H1 (cell line): ENCODE measurements around the gene TMED10. TPM values are rescaled to one million over a fixed set of nuclear protein-coding genes. Genes with fewer than 3 reads are reported as not detected.

Experiments used
- CTCF ChIA-PET: fragments of 300-600 bp; sonication (Branson Sonifier 250); formaldehyde crosslinking; loops from one replicate; lab custom pipeline; 2021; ENCODE audit not compliant: partially characterized antibody; lab: Charles Lee
- POLR2A ChIA-PET: fragments of 300-600 bp; sonication (Branson Sonifier 250); formaldehyde crosslinking; loops from one replicate; lab custom pipeline; 2021; ENCODE audit warnings: inconsistent platforms; ENCODE audit not compliant: partially characterized antibody; lab: Charles Lee
- DNase-seq, 2 experiments: peaks; one replicate each; pipeline versions ENCODE4 v3.0.0 to v3.0.0-alpha.2; 2010 to 2022; ENCODE audit warnings: low spot score in 2 of 2, low read depth in 1 of 2, mixed read lengths in 1 of 2
- FAIRE-seq: peaks from 2 replicates; lab custom pipeline; 2011; peaks lifted over from hg19 to GRCh38; lab: Jason Lieb, UNC
- H2AFZ ChIP-seq: 2 replicates; pipeline ENCODE4 v1.8.1; 2012; ENCODE audit warnings: low read length, inconsistent platforms
- H2AK5ac ChIP-seq: 2 replicates; pipeline ENCODE4 v1.6.1; 2013; ENCODE audit warnings: low read depth, low read length
- H2BK120ac ChIP-seq: replicated peaks from 2 replicates; pipeline ENCODE3; 2013; ENCODE audit warnings: low read depth, low read length, inconsistent platforms
- H2BK12ac ChIP-seq: 2 replicates; pipeline ENCODE4 v1.6.1; 2013; ENCODE audit warnings: low read depth, low read length
- H2BK15ac ChIP-seq: 2 replicates; pipeline ENCODE4 v1.6.1; 2013; ENCODE audit warnings: low read length
- H2BK20ac ChIP-seq: 2 replicates; pipeline ENCODE4 v1.6.1; 2013; ENCODE audit warnings: low read length
- H2BK5ac ChIP-seq: 2 replicates; pipeline ENCODE4 v1.6.1; 2013; ENCODE audit warnings: low read depth, low read length
- H3K14ac ChIP-seq: 2 replicates; pipeline ENCODE4 v1.6.1; 2013; ENCODE audit warnings: inconsistent platforms; ENCODE audit not compliant: insufficient read length
- H3K18ac ChIP-seq: 2 replicates; pipeline ENCODE4 v1.6.1; 2013; ENCODE audit warnings: low read length; ENCODE audit errors: extremely low read depth
- H3K23ac ChIP-seq: 2 replicates; pipeline ENCODE4 v1.6.1; 2013; ENCODE audit warnings: inconsistent platforms; ENCODE audit not compliant: insufficient read length
- H3K23me2 ChIP-seq: 2 replicates; pipeline ENCODE4 v1.6.1; 2013; ENCODE audit warnings: low read depth, low read length
- H3K27ac ChIP-seq: 2 replicates; pipeline ENCODE4 v1.6.1; 2011; ENCODE audit warnings: low read depth, low read length, inconsistent platforms
- H3K27me3 ChIP-seq, 4 experiments: replicated peaks in 1 of 4; 1 replicate in 1 of 4; 2 replicates in 3 of 4; pipeline versions ENCODE4 v1.6.1 to v1.8.1; 2011 to 2013; ENCODE audit warnings: low read length in 3 of 4, mild to moderate bottlenecking in 3 of 4, inconsistent platforms in 2 of 4, mixed read lengths in 2 of 4, moderate library complexity in 1 of 4; ENCODE audit not compliant: control insufficient read depth in 3 of 4, insufficient read depth in 3 of 4; ENCODE audit errors: extremely low read depth in 1 of 4
- H3K36me3 ChIP-seq, 4 experiments: 2 replicates each; pipeline versions ENCODE4 v1.6.1 to v1.8.1; 2011 to 2013; ENCODE audit warnings: mild to moderate bottlenecking in 4 of 4, low read length in 3 of 4, moderate library complexity in 2 of 4, control low read depth in 1 of 4, inconsistent platforms in 1 of 4; ENCODE audit not compliant: insufficient read depth in 4 of 4, control insufficient read depth in 2 of 4
- H3K4ac ChIP-seq: replicated peaks from 2 replicates; pipeline ENCODE3; 2013; ENCODE audit warnings: low read length, low read depth, mixed read lengths, inconsistent platforms; ENCODE audit not compliant: insufficient read length
- H3K4me1 ChIP-seq, 4 experiments: replicated peaks in 1 of 4; 1 replicate in 1 of 4; 2 replicates in 3 of 4; pipeline versions ENCODE4 v1.6.1 to v1.8.1; 2011 to 2013; ENCODE audit warnings: low read length in 3 of 4, inconsistent platforms in 2 of 4, mixed read lengths in 1 of 4; ENCODE audit not compliant: insufficient read depth in 4 of 4, control insufficient read depth in 3 of 4
- H3K4me2 ChIP-seq, 2 experiments: 2 replicates each; pipeline versions ENCODE4 v1.6.1 to v1.8.1; 2011 to 2013; ENCODE audit warnings: low read depth in 2 of 2, low read length in 2 of 2, control low read depth in 1 of 2, inconsistent platforms in 1 of 2, mild to moderate bottlenecking in 1 of 2; ENCODE audit not compliant: insufficient read depth in 1 of 2
- H3K4me3 ChIP-seq, 4 experiments: fragments of 200-600, 300-600 bp in 1 of 4; sonication (generic), shearing (Covaris generic), sonication (Bioruptor Twin) in 1 of 4; 2 replicates each; pipeline versions ENCODE4 v1.5.1 to v1.8.1; 2011 to 2016; ENCODE audit warnings: low read length in 4 of 4, low read depth in 3 of 4, control low read depth in 2 of 4, inconsistent platforms in 2 of 4, mild to moderate bottlenecking in 2 of 4, mixed read lengths in 1 of 4, moderate library complexity in 1 of 4; ENCODE audit not compliant: insufficient read depth in 2 of 4; ENCODE audit errors: extremely low read depth in 1 of 4
- H3K56ac ChIP-seq: replicated peaks from 2 replicates; pipeline ENCODE3; 2013; ENCODE audit warnings: low read depth, mild to moderate bottlenecking, mixed read lengths, low read length, inconsistent platforms; ENCODE audit not compliant: insufficient read length
- H3K79me1 ChIP-seq: 2 replicates; pipeline ENCODE4 v1.6.1; 2013; ENCODE audit warnings: low read depth, low read length, control low read depth
- H3K79me2 ChIP-seq, 2 experiments: 2 replicates each; pipeline versions ENCODE4 v1.6.1 to v1.8.1; 2012 to 2013; ENCODE audit warnings: low read length in 2 of 2, mild to moderate bottlenecking in 2 of 2, inconsistent platforms in 1 of 2; ENCODE audit not compliant: insufficient read depth in 2 of 2, control insufficient read depth in 1 of 2
- H3K9ac ChIP-seq, 4 experiments: replicated peaks in 1 of 4; 1 replicate in 1 of 4; 2 replicates in 3 of 4; pipeline versions ENCODE4 v1.6.1 to v1.8.1; 2011 to 2013; ENCODE audit warnings: low read depth in 3 of 4, low read length in 3 of 4, control low read depth in 2 of 4, mild to moderate bottlenecking in 2 of 4, moderate library complexity in 2 of 4, inconsistent platforms in 1 of 4; ENCODE audit errors: extremely low read depth in 1 of 4
- H3K9me3 ChIP-seq, 2 experiments: 2 replicates each; pipeline versions ENCODE4 v1.6.1 to v1.8.1; 2012 to 2013; ENCODE audit warnings: mild to moderate bottlenecking in 2 of 2, moderate library complexity in 2 of 2, control low read depth in 1 of 2, inconsistent platforms in 1 of 2, low read depth in 1 of 2, low read length in 1 of 2, mixed read lengths in 1 of 2; ENCODE audit not compliant: insufficient read depth in 2 of 2
- H4K20me1 ChIP-seq, 2 experiments: replicated peaks in 1 of 2; 2 replicates each; pipeline versions ENCODE3 to v1.8.1; 2011 to 2013; ENCODE audit warnings: inconsistent platforms in 2 of 2, low read length in 2 of 2, mild to moderate bottlenecking in 1 of 2; ENCODE audit not compliant: insufficient read depth in 2 of 2, control insufficient read depth in 1 of 2
- H4K5ac ChIP-seq: 2 replicates; pipeline ENCODE4 v1.6.1; 2013; ENCODE audit warnings: low read length, low read depth, mixed read lengths, inconsistent platforms; ENCODE audit not compliant: insufficient read length
- H4K8ac ChIP-seq: 2 replicates; pipeline ENCODE4 v1.8.0; 2013; ENCODE audit warnings: mild to moderate bottlenecking, moderate library complexity, low read length, inconsistent platforms; ENCODE audit not compliant: insufficient read depth; ENCODE audit errors: extremely low read depth
- H4K91ac ChIP-seq: replicated peaks from 2 replicates; pipeline ENCODE3; 2013; ENCODE audit warnings: low read length, mixed read lengths, inconsistent platforms; ENCODE audit not compliant: insufficient read length
- ASH2L ChIP-seq: fragments of 200-600, 300-600 bp; sonication (generic); IDR thresholded peaks from one replicate; pipeline ENCODE4 v1.7.1; 2017; ENCODE audit warnings: low read length
- ATF2 ChIP-seq: IDR thresholded peaks from 2 replicates; pipeline ENCODE4 v1.6.1; 2012; ENCODE audit warnings: low read length, inconsistent platforms
- BACH1 ChIP-seq: IDR thresholded peaks from 2 replicates; pipeline ENCODE4 v1.6.1; 2012; ENCODE audit warnings: low read length, improper control_type of control experiment
- CEBPB ChIP-seq: IDR thresholded peaks from 2 replicates; pipeline ENCODE4 v1.6.1; 2012; ENCODE audit warnings: low read depth, low read length
- CREB1 ChIP-seq: IDR thresholded peaks from 2 replicates; pipeline ENCODE4 v1.6.1; 2012; ENCODE audit warnings: inconsistent platforms
- FOSL1 ChIP-seq: IDR thresholded peaks from 2 replicates; pipeline ENCODE4 v1.6.1; 2011; ENCODE audit warnings: mild to moderate bottlenecking, low read depth, low read length, moderate library complexity; ENCODE audit not compliant: insufficient read depth
- JUND ChIP-seq: IDR thresholded peaks from 2 replicates; pipeline ENCODE4 v1.6.1; 2011; ENCODE audit warnings: mild to moderate bottlenecking, improper control_type of control experiment, low read length
- RNF2 ChIP-seq: fragments of 200-900, 300-1000 bp; sonication (generic); IDR thresholded peaks from 2 replicates; pipeline ENCODE4 v1.7.1; 2016; ENCODE audit warnings: borderline replicate concordance, low read depth, mild to moderate bottlenecking, antibody characterized with exemption, low read length; ENCODE audit not compliant: poor library complexity, severe bottlenecking; ENCODE audit errors: missing control alignments
- SIRT6 ChIP-seq: IDR thresholded peaks from one replicate; pipeline ENCODE4 v1.7.1; 2012; ENCODE audit warnings: low read length, inconsistent platforms
- TAF7 ChIP-seq: optimal IDR thresholded peaks from 2 replicates; pipeline ENCODE3; 2011; ENCODE audit warnings: low read depth, mild to moderate bottlenecking, inconsistent platforms, low read length, moderate library complexity, borderline replicate concordance
- TBP ChIP-seq: IDR thresholded peaks from 2 replicates; pipeline ENCODE4 v1.6.1; 2011; ENCODE audit warnings: low read depth, low read length, improper control_type of control experiment
- USF2 ChIP-seq: IDR thresholded peaks from 2 replicates; pipeline ENCODE4 v1.6.1; 2011; ENCODE audit warnings: low read length, improper control_type of control experiment
- WGBS, 2 experiments: shearing (Covaris generic) in 1 of 2; methylation state at CpG; one replicate each; pipeline versions ENCODE4 v1.1.6 to v1.1.7; 2013 to 2015; ENCODE audit warnings: low lambda C conversion rate in 2 of 2, mixed read lengths in 2 of 2, inconsistent platforms in 1 of 2, low coverage in 1 of 2, missing lambda C conversion rate in 1 of 2; ENCODE audit not compliant: insufficient replicate concordance in 2 of 2, insufficient coverage in 1 of 2, insufficient read length in 1 of 2; ENCODE audit errors: extremely low coverage in 1 of 2, missing lambda C conversion rate in 1 of 2; 5-methylcytosine and 5-hydroxymethylcytosine counted together
- polyA plus RNA-seq, 7 experiments: library from polyadenylated mRNA; depleted of rRNA in 3 of 7; stranded (reverse) in 5 of 7; unstranded in 2 of 7; fragments of >200 nt in 5 of 7; fragments of 200-250 nt in 2 of 7; gene quantifications; 1 replicate in 5 of 7; 2 replicates in 1 of 7; 4 replicates in 1 of 7; pipeline versions ENCODE4 v1.2.1 to v1.2.3, GENCODE V29; 2011 to 2013; ENCODE audit warnings: missing spikeins in 2 of 7, mixed read lengths in 2 of 7
- total RNA-seq: library from RNA; stranded (reverse); fragmentation: NEBNext Ultra II Directional; extraction: Animal tissue kit (Norgen Biotek cat#: 25700); gene quantifications from 2 replicates; pipeline ENCODE4 v1.2.1, GENCODE V29; 2021

Gene TMED10
- total and polyA plus RNA-seq, 2 of the 8 experiments (the other 6 are each of a cell fraction or from before 2014, with no cell fraction given), result 218 to 250 TPM

GRCh38 chr14:75184039-75184438 lies 7.6 kb upstream of the TMED10 start:
- no peak overlapping the region for H3K4me2 ChIP-seq
- no peaks in the 10 kb centered on the region for H3K27me3 ChIP-seq
- no peak overlapping the region for H2AFZ ChIP-seq
- no peak overlapping the region for H2BK15ac ChIP-seq
- no peak overlapping the region for H3K9ac ChIP-seq
- H3K36me3 ChIP-seq, result no peaks in the 10 kb centered on the region
- FAIRE-seq (no peak), DNase-seq (no peak)
- ChIA-PET CTCF (interaction anchor here (0.6 to 1.6 kb wide), 9 partner anchors 9 to 121 kb away, joined by 3 to 6 read pairs (median 3); no protein-coding TSS in a partner anchor), POLR2A (interaction anchor here (1.1 to 1.6 kb wide), 3 partner anchors 12 to 97 kb away, joined by 3 to 10 read pairs (median 4); no protein-coding TSS in a partner anchor)
- no peaks in the 10 kb centered on the region; a peak in 1 of 7 replicates for H3K4me1 ChIP-seq
- no peak overlapping the region for H2BK5ac ChIP-seq
- H4K8ac ChIP-seq, result no peak overlapping the region; the same call in 1 of the 2 replicates
- H2BK12ac ChIP-seq, result no peak overlapping the region
- no peaks in the 10 kb centered on the region for H3K79me2 ChIP-seq
- no peak overlapping the region for H2BK20ac ChIP-seq
- no peak overlapping the region for H4K91ac ChIP-seq
- 88% methylated on average over 3 of the region's 3 CpGs; no CpG with 5 or more reads in 1 of the 2 experiments for WGBS, 2 experiments
- H3K14ac ChIP-seq, result no peak overlapping the region
- no peaks in the 10 kb centered on the region for H4K20me1 ChIP-seq
- no peak overlapping the region for H3K23ac ChIP-seq
- no peak overlapping the region for H3K56ac ChIP-seq
- H3K23me2 ChIP-seq, result no peaks in the 10 kb centered on the region
- no peak overlapping the region for H3K27ac ChIP-seq
- no peaks in the 10 kb centered on the region for H3K79me1 ChIP-seq
- no peak overlapping the region for H2AK5ac ChIP-seq
- no peak overlapping the region for H3K4ac ChIP-seq
- H3K4me3 ChIP-seq, result no peak overlapping the region
- H3K9me3 ChIP-seq, result no peaks in the 10 kb centered on the region
- no peak overlapping the region for H4K5ac ChIP-seq
- no peak overlapping the region for H3K18ac ChIP-seq
- no peak overlapping the region for H2BK120ac ChIP-seq
- TF ChIP-seq TBP (no peak), SIRT6 (no peak), CREB1 (no peak), USF2 (no peak), BACH1 (no peak), ATF2 (no peak), FOSL1 (no peak), CEBPB (no peak), TAF7 (no peak), RNF2 (no peak), JUND (no peak), ASH2L (no peak)
